SK-N-DZ (cell line): ENCODE data around the gene SRD5A3.
"Not testable (repeated sequence)": the region's sequence is repeated elsewhere in the genome, so short reads cannot be mapped to it uniquely, and the experiment has no call there.

Experiments used
- DNase-seq: peaks from one replicate; pipeline ENCODE4 v3.0.0-alpha.2; 2015; ENCODE audit warnings: low spot score

Gene SRD5A3

GRCh38 chr4:55345054-55345453 is 988 bp upstream of the SRD5A3 start:
- no peak for DNase-seq

GRCh38 chr4:55346851-55347255 is 811 bp downstream of the SRD5A3 start:
- DNase-seq = no peak

- no peak for DNase-seq
Observed at GRCh38 chr4:55347610-55348228, 1.7 kb downstream of the SRD5A3 start.

- DNase-seq = no peak
Observed at GRCh38 chr4:55348466-55348865, 2.4 kb downstream of the SRD5A3 start.

- not testable (repeated sequence) for DNase-seq
Observed at GRCh38 chr4:55350870-55351269, 4.8 kb downstream of the SRD5A3 start.

GRCh38 chr4:55351824-55352223 is 5.8 kb downstream of the SRD5A3 start:
- no peak for DNase-seq

GRCh38 chr4:55352726-55353125 is 6.7 kb downstream of the SRD5A3 start:
- no peak for DNase-seq

GRCh38 chr4:55353228-55353747 is 7.2 kb downstream of the SRD5A3 start:
- DNase-seq = not testable (repeated sequence)

GRCh38 chr4:55354648-55355047 is 8.6 kb downstream of the SRD5A3 start:
- no peak for DNase-seq

- no peak for DNase-seq
Observed at GRCh38 chr4:55355555-55355954, 9.5 kb downstream of the SRD5A3 start.

- DNase-seq = no peak
Observed at GRCh38 chr4:55356991-55357461, 11.0 kb downstream of the SRD5A3 start.

- no peak for DNase-seq
Observed at GRCh38 chr4:55358246-55358645, 12.2 kb downstream of the SRD5A3 start.

GRCh38 chr4:55358668-55359067 is 12.6 kb downstream of the SRD5A3 start:
- no peak for DNase-seq

- DNase-seq = no peak
Observed at GRCh38 chr4:55359397-55359916, 13.4 kb downstream of the SRD5A3 start.

GRCh38 chr4:55362938-55363337 is 16.9 kb downstream of the SRD5A3 start:
- DNase-seq = not testable (repeated sequence)

GRCh38 chr4:55363691-55364351 is 17.8 kb downstream of the SRD5A3 start:
- DNase-seq = no peak

GRCh38 chr4:55364691-55365344 is 18.8 kb downstream of the SRD5A3 start:
- DNase-seq = no peak

- no peak for DNase-seq
Observed at GRCh38 chr4:55365345-55365728, 19.3 kb downstream of the SRD5A3 start.

GRCh38 chr4:55366621-55367020 is 20.6 kb downstream of the SRD5A3 start:
- no peak for DNase-seq

GRCh38 chr4:55367084-55367722 is 21.2 kb downstream of the SRD5A3 start:
- no peak for DNase-seq

GRCh38 chr4:55369968-55370367 is 23.9 kb downstream of the SRD5A3 start:
- DNase-seq = no peak

GRCh38 chr4:55372259-55372658 is 26.2 kb downstream of the SRD5A3 start:
- no peak for DNase-seq
